B cell (primary cell): ENCODE measurements around the gene CNIH1. TPM values are rescaled to one million over a fixed set of nuclear protein-coding genes. Genes with fewer than 3 reads are reported as not detected.

Experiments used
- ATAC-seq: fragments of 200-7000 bp; cut with Tn5 transposase; one replicate; pipeline ENCODE4 v1.10.0; 2021; ENCODE audit warnings: low read depth, mild to moderate bottlenecking, moderate number of reproducible peaks, moderate library complexity
- CTCF ChIA-PET: fragments of 350-600 bp; sonication (Branson Sonifier 250); formaldehyde crosslinking; loops from one replicate; lab custom pipeline; 2021; ENCODE audit warnings: antibody characterized with exemption, inconsistent platforms; lab: Charles Lee
- POLR2A ChIA-PET: fragments of 350-600 bp; sonication (Branson Sonifier 250); formaldehyde crosslinking; loops from one replicate; lab custom pipeline; 2021; ENCODE audit warnings: antibody characterized with exemption; lab: Charles Lee
- DNase-seq: peaks from one replicate; pipeline ENCODE4 v3.0.0; 2013
- H2AFZ ChIP-seq: 2 replicates; pipeline ENCODE4 v1.6.1; 2012; ENCODE audit warnings: mild to moderate bottlenecking, low read depth, low read length; ENCODE audit not compliant: insufficient read depth, poor library complexity, severe bottlenecking
- H3K27ac ChIP-seq, 2 donors: 1 replicate in 1 of 2; 2 replicates in 1 of 2; pipeline ENCODE4 v1.5.1; 2012 to 2013; ENCODE audit warnings: low read length in 2 of 2, mild to moderate bottlenecking in 2 of 2, moderate library complexity in 1 of 2
- H3K27me3 ChIP-seq, 4 experiments: fragments of 200-600 bp in 1 of 4; sonication (generic) in 1 of 4; replicated peaks in 1 of 4; 1 replicate in 2 of 4; 2 replicates in 2 of 4; pipeline versions ENCODE4 v1.6.1 to v1.7.0; 2013 to 2016; ENCODE audit warnings: low read length in 3 of 4, mild to moderate bottlenecking in 2 of 4, mixed read lengths in 1 of 4, moderate library complexity in 1 of 4; ENCODE audit not compliant: insufficient read depth in 4 of 4, control insufficient read depth in 3 of 4; ENCODE audit errors: control extremely low read depth in 1 of 4
- H3K36me3 ChIP-seq, 2 experiments: replicated peaks in 1 of 2; 1 replicate in 1 of 2; 2 replicates in 1 of 2; pipeline versions ENCODE4 v1.6.1 to v1.7.1; 2013; ENCODE audit warnings: low read length in 1 of 2; ENCODE audit not compliant: insufficient read depth in 2 of 2, control insufficient read depth in 1 of 2; ENCODE audit errors: control extremely low read depth in 1 of 2, extremely low read depth in 1 of 2
- H3K4me1 ChIP-seq, 2 donors: fragments of 200-600 bp in 1 of 2; sonication (generic) in 1 of 2; 1 replicate in 1 of 2; 2 replicates in 1 of 2; pipeline versions ENCODE4 v1.5.1 to v1.6.1; 2013 to 2017; ENCODE audit warnings: low read length in 2 of 2; ENCODE audit not compliant: control insufficient read depth in 2 of 2, insufficient read depth in 2 of 2
- H3K4me2 ChIP-seq: replicated peaks from 2 replicates; pipeline ENCODE3; 2012; ENCODE audit warnings: mild to moderate bottlenecking, low read depth, low read length; ENCODE audit not compliant: poor library complexity, severe bottlenecking
- H3K4me3 ChIP-seq, 5 experiments: fragments of 200-600 bp in 1 of 5; sonication (generic) in 1 of 5; 1 replicate in 3 of 5; 2 replicates in 2 of 5; pipeline versions ENCODE4 v1.5.1 to v1.7.0; 2011 to 2016; ENCODE audit warnings: low read length in 4 of 5, mild to moderate bottlenecking in 4 of 5, low read depth in 2 of 5, control low read depth in 1 of 5, moderate library complexity in 1 of 5; ENCODE audit not compliant: insufficient read depth in 1 of 5; ENCODE audit errors: control extremely low read depth in 1 of 5, extremely low read depth in 1 of 5
- H3K79me2 ChIP-seq: fragments of 200-600 bp; sonication (generic); one replicate; pipeline ENCODE4 v1.6.0; 2016; ENCODE audit warnings: low read length; ENCODE audit not compliant: control insufficient read depth, insufficient read depth
- H3K9ac ChIP-seq: fragments of 200-600 bp; sonication (generic); 2 replicates; pipeline ENCODE4 v1.6.1; 2017; ENCODE audit warnings: mild to moderate bottlenecking, low read length, moderate library complexity
- H3K9me3 ChIP-seq, 3 donors: one replicate each; pipeline versions ENCODE4 v1.6.1 to v1.7.1; 2013; ENCODE audit warnings: low read length in 2 of 3; ENCODE audit not compliant: control insufficient read depth in 2 of 3, insufficient read depth in 1 of 3; ENCODE audit errors: control extremely low read depth in 1 of 3
- H4K20me1 ChIP-seq: 2 replicates; pipeline ENCODE4 v1.6.0; 2012; ENCODE audit warnings: mild to moderate bottlenecking, low read length; ENCODE audit not compliant: insufficient read depth, control insufficient read depth, poor library complexity, severe bottlenecking
- H3K27ac Mint-ChIP-seq: one replicate; pipeline ENCODE4 v1.8.0; 2021; ENCODE audit warnings: mixed read lengths
- H3K27me3 Mint-ChIP-seq: one replicate; pipeline ENCODE4 v1.8.0; 2021; ENCODE audit warnings: mixed read lengths
- H3K4me1 Mint-ChIP-seq: one replicate; pipeline ENCODE4 v1.8.0; 2021; ENCODE audit warnings: mixed read lengths
- H3K4me3 Mint-ChIP-seq: one replicate; pipeline ENCODE4 v1.8.0; 2021; ENCODE audit warnings: mixed read lengths
- H3K9me3 Mint-ChIP-seq: one replicate; pipeline ENCODE4 v1.8.0; 2022; ENCODE audit warnings: mixed read lengths; ENCODE audit not compliant: insufficient read depth
- EZH2 ChIP-seq: IDR thresholded peaks from 2 replicates; pipeline ENCODE4 v1.6.1; 2012; ENCODE audit warnings: borderline replicate concordance, low read depth, mild to moderate bottlenecking, moderate library complexity, low read length; ENCODE audit not compliant: insufficient read depth, poor library complexity, severe bottlenecking
- whole genome bisulfite sequencing: methylation state at CpG from one replicate; pipeline ENCODE4 v1.1.5; 2013; ENCODE audit warnings: missing lambda C conversion rate; ENCODE audit not compliant: insufficient coverage; 5-methylcytosine and 5-hydroxymethylcytosine counted together
- intact Hi-C: fragments of 100-400 bp; cut with micrococcal nuclease; formaldehyde crosslinking; loops from one replicate; pipeline ENCODE4 v1.10.0; 2022
- polyA plus RNA-seq: library from polyadenylated mRNA; depleted of rRNA; stranded (reverse); fragments of >200 nt; gene quantifications from 2 replicates; pipeline ENCODE4 v1.2.3, GENCODE V29; 2012
- total RNA-seq, 2 donors: library from RNA; stranded (reverse); fragments of 120-200 nt in 1 of 2; gene quantifications; 1 replicate in 1 of 2; 2 replicates in 1 of 2; pipeline versions ENCODE4 v1.2.3 to v1.2.4, GENCODE V29; 2013 to 2022
- TF ChIP-seq, protein P1 (sequence below): fragments of 200-600 bp; IDR thresholded peaks from one replicate; pipeline ENCODE4 v1.8.0; 2022; ENCODE audit warnings: antibody characterized with exemption, mild to moderate bottlenecking

CNIH1 gene
- total and polyA plus RNA-seq, 2 donors (not counting 1 experiment from before 2014, with no cell fraction given), result 42.8 to 66.4 TPM

DNA sequence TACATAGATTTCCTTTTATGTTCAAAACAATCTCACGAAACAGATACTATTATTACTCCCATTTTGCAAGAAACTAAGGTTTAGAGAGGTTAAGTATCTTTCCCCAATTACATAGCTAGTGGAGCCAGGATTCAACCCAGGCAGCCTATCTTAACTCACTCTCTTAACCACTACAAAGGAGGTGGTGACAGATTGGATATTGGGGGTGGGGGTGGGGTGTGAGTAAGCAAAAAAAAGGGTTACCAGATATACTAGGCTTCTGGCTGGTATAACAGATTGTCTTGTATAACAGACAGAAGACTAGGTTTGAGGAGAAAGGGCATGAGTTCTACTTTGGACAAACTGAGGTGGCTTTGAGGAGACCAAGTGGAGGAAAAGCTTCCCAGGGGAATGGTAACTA is 45.5 kb upstream of the CNIH1 start:
- intact Hi-C loops, result loop anchor here (5.0 kb wide), 1 partner anchor 1334 kb away; the partner anchor contains the start of gene DDHD1
- Histone ChIP-seq H3K36me3 (peaks cover 0 to 11% of the 10 kb centered on the region in 2 experiments), H3K9me3 (no peaks in the 10 kb centered on the region), H3K27ac (peak overlapping the region in 1 of 2 donors; percentile 83), H3K27me3 (no peaks in the 10 kb centered on the region), H4K20me1 (no peaks in the 10 kb centered on the region), H3K4me3 (no peak overlapping the region), H2AFZ (no peak overlapping the region), H3K9ac (no peak overlapping the region), H3K79me2 (peaks cover 80% of the 10 kb centered on the region), H3K4me1 (peaks cover 56 to 70% of the 10 kb centered on the region in 2 donors), H3K4me2 (peak overlapping the region; percentile 40)
- ChIA-PET CTCF (interaction anchor here (0.6 to 4.5 kb wide), 2 partner anchors 21 to 52 kb away, joined by 3 to 38 read pairs; partner anchors contain the start of gene CGRRF1), POLR2A (no interaction called here)
- Mint-ChIP-seq H3K9me3 (no peaks in the 10 kb centered on the region), H3K4me1 (peaks cover 76% of the 10 kb centered on the region), H3K27ac (peak overlapping the region; percentile 84), H3K27me3 (no peaks in the 10 kb centered on the region), H3K4me3 (peak overlapping the region; percentile 68)
- WGBS, result no CpG with 5 or more reads among the region's 1 CpG
- peak; percentile 14 for DNase-seq
- TF ChIP-seq EZH2, result no peak
- TF ChIP-seq, protein P1, sequence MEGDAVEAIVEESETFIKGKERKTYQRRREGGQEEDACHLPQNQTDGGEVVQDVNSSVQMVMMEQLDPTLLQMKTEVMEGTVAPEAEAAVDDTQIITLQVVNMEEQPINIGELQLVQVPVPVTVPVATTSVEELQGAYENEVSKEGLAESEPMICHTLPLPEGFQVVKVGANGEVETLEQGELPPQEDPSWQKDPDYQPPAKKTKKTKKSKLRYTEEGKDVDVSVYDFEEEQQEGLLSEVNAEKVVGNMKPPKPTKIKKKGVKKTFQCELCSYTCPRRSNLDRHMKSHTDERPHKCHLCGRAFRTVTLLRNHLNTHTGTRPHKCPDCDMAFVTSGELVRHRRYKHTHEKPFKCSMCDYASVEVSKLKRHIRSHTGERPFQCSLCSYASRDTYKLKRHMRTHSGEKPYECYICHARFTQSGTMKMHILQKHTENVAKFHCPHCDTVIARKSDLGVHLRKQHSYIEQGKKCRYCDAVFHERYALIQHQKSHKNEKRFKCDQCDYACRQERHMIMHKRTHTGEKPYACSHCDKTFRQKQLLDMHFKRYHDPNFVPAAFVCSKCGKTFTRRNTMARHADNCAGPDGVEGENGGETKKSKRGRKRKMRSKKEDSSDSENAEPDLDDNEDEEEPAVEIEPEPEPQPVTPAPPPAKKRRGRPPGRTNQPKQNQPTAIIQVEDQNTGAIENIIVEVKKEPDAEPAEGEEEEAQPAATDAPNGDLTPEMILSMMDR, result no peak
- no peak for ATAC-seq

DNA sequence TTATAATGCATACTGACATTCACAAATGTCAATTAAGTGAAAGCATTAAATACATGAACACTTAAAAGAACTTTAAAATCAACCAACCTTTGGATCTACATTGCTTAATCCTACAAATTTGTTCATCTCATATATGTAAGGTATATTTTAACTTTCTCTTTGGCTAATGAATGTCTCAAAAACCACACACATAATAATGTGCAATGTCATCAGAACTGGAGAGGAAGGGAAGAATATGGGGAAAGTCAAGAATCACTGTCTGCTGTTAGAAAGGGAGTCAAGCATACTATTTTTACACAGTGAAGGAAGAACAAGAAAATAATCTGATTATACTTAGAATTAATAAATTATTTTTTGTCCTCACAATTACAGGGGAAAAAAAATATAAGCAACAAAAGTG is 42.7 kb upstream of the CNIH1 start:
- H3K4me1 ChIP-seq, result peaks cover 41 to 57% of the 10 kb centered on the region in 2 donors
- Mint-ChIP-seq H3K27ac (peak overlapping the region; percentile 87), H3K27me3 (no peaks in the 10 kb centered on the region), H3K9me3 (no peaks in the 10 kb centered on the region), H3K4me1 (peaks cover 63% of the 10 kb centered on the region), H3K4me3 (peak overlapping the region; percentile 67)
- no peak for DNase-seq
- POLR2A ChIA-PET, result interaction anchor here (1.3 kb wide), 1 partner anchor 26 kb away, joined by 6 read pairs; the partner anchor contains the start of gene CGRRF1
- no peak for ATAC-seq
- H4K20me1 ChIP-seq, result no peaks in the 10 kb centered on the region
- TF ChIP-seq EZH2, result no peak
- TF ChIP-seq, protein P1, result no peak
- H3K4me2 ChIP-seq, result peak overlapping the region; percentile 72
- peaks cover 68% of the 10 kb centered on the region for H3K79me2 ChIP-seq
- no peaks in the 10 kb centered on the region for H3K9me3 ChIP-seq
- CTCF ChIA-PET, result interaction anchor here (1.3 to 1.4 kb wide), 2 partner anchors 26 to 290 kb away, joined by 3 to 4 read pairs; partner anchors contain the start of gene CGRRF1
- no peak overlapping the region for H2AFZ ChIP-seq
- peak overlapping the region; percentile 33 to 83 for H3K27ac ChIP-seq
- intact Hi-C loops, result loop anchor here (1.0 to 5.0 kb wide), 2 partner anchors 43 to 102 kb away; partner anchors contain the start of gene CNIH1
- H3K36me3 ChIP-seq, result peaks cover 2 to 18% of the 10 kb centered on the region in 2 experiments
- H3K27me3 ChIP-seq, result no peaks in the 10 kb centered on the region
- H3K9ac ChIP-seq, result peak overlapping the region; percentile 63
- peak overlapping the region; percentile 29 to 70 (median 45) for H3K4me3 ChIP-seq
